Limb (tissue), 2 donors: ENCODE results near the gene MMRN2.
A peak's percentile ranks its signal among the peaks of the same experiment; 100 is the strongest.
"Not testable (repeated sequence)": the region's sequence is repeated elsewhere in the genome, so short reads cannot be mapped to it uniquely, and the experiment has no call there.

Source experiments
- DNase-seq, 2 donors: peaks; one replicate each; pipeline ENCODE4 v3.0.0-alpha.2; 2016; ENCODE audit errors: extremely low spot score in 2 of 2

The MMRN2 gene, protein sequence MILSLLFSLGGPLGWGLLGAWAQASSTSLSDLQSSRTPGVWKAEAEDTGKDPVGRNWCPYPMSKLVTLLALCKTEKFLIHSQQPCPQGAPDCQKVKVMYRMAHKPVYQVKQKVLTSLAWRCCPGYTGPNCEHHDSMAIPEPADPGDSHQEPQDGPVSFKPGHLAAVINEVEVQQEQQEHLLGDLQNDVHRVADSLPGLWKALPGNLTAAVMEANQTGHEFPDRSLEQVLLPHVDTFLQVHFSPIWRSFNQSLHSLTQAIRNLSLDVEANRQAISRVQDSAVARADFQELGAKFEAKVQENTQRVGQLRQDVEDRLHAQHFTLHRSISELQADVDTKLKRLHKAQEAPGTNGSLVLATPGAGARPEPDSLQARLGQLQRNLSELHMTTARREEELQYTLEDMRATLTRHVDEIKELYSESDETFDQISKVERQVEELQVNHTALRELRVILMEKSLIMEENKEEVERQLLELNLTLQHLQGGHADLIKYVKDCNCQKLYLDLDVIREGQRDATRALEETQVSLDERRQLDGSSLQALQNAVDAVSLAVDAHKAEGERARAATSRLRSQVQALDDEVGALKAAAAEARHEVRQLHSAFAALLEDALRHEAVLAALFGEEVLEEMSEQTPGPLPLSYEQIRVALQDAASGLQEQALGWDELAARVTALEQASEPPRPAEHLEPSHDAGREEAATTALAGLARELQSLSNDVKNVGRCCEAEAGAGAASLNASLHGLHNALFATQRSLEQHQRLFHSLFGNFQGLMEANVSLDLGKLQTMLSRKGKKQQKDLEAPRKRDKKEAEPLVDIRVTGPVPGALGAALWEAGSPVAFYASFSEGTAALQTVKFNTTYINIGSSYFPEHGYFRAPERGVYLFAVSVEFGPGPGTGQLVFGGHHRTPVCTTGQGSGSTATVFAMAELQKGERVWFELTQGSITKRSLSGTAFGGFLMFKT

DNA sequence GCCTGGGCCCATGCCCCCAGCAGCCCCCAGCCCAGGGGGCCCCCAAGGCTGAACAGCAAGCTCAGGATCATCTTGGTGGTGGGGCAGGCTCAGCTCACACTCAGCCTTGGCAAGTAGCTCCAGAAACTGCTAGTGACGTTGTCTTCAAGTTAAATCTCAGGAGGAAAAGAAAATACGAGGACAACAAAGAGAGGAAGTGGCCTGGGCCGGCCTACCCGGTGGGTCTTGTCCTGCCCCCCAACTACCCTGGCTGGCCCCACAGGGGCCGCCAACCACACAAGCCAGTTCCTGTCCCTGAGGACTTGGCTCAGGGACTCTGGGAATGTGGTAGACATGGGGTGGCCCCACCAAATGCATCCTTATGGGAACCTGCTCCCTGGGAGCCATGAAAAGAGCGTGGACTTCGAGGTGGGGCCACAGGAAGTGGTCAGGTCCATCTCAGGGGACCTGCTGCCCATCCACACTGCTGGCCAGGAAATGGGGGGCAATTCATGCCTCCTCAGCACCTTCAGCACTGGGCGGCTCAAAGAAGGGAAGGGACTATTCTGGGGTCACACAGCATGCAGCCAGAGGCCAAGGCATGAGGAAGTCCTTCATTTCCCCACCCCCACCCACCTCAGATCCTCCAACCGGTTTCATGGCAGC, at the start of gene MMRN2:
Gene MMRN2, minus strand, starts transcription at position 145 of the 645 bp plus-strand sequence. Its CDS starts 74 bp downstream, at position 71.
- peak in 1 of 2 donors; percentile 25 for DNase-seq

DNA sequence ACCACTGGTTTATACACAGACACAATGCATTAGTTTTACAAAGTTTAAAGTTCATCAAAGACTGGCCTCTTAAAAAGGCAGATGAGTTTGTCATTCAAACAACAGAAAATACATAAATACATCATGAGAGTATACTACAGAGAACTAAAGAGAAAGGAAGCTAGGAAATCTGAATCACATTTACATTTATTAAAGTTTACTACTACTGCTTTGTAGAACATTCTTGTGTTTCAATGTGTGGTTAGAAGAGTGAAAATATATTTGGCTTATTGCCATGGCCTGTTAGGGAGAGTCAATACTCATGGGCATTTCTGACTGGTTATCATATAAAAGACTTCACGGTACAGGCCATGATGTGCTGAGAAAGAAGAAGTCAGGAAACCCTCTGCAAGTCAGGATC, 49.7 kb upstream of the MMRN2 start:
- not testable (repeated sequence) for DNase-seq

DNA sequence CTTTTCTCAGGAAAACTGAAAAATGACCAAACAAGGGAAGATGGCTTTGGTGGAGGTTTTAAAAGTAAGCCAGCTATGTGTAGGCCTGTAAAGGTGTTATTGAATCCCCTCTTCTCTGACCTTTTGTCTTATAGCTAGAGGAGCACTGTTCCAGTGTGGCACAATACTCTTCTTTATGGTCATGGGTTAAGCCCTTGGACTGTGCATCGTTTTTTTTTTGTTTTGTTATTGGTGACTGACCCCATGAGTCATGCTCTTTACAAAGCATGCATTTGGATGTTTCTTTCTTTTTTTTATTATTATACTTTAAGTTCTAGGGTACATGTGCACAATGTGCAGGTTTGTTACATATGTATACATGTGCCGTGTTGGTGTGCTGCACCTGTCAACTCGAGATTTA, 43.1 kb upstream of the MMRN2 start:
- no peak for DNase-seq

DNA sequence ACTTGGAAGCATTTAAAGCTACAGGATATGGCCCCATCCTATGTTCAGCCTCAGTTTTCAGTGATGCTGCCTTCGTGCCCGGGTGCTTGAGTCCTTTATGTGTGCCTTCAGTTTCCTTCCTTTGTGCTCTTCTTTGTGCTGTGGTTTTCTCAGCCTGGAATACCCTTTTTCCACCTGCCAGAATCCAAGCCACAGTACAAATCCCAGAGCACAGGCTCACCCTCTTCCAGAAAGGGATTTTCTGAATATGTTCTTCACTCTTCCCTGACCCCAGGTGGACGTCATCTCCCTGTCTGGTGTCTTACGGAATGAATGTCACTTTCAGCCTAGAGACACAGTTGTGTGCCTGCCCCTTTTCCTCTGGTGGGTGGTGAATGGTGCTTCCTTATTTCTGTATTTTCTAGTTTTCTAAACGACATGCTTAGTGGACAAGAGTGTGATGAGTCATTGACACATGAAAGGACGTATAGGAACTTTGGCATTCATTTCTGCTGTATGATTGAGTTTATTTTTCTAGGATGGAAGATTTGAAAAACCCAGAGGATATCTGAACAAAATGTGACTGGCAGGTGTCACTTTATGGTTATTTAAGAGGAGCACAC, 42.5 kb upstream of the MMRN2 start:
- DNase-seq = not testable (repeated sequence)

DNA sequence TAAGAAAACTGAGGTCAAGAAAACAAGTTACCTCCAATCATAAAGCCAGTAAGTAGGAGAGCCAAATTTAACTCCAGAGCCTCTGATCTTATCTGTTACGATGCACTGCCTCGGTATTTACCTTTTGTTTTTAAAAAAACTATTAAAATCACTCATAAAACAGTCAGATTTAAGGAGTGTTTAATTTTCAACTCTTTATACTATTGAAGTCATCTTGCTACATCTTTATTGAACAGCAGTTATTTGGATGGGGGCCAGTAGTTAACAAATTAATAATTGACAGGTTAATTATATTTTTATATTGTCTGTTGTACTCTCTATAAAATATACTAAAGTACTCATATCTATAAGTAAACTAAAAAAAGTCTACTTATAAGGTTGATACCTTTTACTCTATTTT, 35.5 kb upstream of the MMRN2 start:
- DNase-seq = no peak

DNA sequence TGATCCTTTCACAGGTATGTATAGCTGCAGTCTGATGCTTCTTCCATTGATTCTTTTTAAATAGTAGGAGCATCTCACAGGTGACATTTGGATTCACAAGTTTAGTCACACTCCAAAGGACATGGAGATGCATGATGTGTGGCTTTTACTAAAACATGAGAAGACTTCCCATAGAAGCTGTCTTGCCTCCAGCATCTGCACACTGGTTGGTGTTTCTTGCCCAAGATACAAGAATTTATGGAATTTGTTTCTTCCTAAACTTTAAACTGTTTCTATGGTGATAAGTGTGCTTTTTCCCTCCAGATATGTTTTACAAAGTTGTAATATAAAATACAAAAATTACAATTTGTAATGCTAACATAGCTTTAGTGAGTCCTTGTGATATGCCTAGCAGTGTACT, 35.0 kb upstream of the MMRN2 start:
- DNase-seq = no peak

DNA sequence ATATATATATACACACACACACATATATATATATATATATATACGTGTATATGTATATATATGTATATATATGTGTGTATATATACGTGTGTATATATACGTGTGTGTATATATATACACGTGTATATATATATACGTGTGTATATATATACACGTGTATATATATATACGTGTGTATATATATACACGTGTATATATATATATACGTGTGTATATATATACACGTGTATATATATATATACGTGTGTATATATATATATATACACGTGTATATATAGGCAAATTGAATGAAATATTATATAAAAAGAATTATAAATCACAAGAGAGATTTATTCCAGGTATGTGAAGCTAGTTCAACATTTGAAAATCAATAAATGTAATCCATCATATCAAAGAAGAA, 33.9 kb upstream of the MMRN2 start:
- DNase-seq = not testable (repeated sequence)

DNA sequence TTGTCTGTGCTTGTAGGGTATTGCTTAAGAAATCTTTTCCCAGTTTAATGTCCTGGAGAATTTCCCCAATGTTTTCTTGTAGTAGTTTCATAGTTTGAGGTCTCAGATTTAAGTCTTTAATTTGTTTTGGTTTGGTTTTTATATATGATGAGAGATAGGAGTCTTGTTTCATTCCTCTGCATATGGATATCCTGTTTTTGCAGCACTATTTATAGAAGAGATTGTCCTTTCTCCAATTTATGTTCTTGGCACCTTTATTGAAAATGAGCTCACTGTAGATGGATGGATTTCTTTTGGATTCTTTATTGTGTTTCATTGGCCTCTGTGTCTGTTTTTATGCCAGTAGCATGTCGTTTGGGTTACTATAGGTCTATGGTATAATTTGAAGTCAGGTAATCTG, 31.1 kb upstream of the MMRN2 start:
- no peak for DNase-seq

DNA sequence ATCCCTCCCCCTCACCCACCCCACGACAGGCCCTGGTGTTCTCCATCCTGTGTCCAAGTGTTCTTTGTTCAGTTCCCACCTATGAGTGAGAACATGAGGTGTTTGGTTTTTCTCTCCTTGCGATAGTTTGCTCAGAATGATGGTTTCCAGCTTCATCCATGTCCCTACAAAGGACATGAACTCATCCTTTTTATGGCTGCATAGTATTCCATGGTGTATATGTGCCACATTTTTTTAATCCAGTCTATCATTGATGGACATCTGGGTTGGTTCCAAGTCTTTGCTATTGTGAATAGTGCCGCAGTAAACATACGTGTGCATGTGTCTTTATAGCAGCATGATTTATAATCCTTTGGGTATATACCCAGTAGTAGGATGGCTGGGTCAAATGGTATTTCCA, 27.1 kb upstream of the MMRN2 start:
- not testable (repeated sequence) for DNase-seq

DNA sequence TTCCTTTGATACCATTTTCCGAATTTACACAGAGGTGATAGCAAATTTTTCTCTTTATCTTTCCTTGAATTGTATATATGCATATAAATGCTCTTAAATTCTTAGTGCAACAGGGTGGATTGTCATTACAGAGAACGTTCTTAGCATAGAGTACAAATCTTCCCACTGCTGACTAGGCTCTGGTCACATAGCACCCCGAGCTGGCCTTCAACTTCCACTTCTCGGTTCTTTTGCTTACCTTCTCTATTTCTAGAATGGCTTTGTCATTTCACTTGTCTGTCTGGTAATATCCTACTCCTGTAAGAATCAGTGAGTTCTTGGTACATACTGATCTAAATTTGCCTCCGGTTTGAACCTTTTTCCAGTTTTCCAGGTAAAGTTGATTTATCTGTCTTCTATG, 24.3 kb upstream of the MMRN2 start:
- no peak for DNase-seq

DNA sequence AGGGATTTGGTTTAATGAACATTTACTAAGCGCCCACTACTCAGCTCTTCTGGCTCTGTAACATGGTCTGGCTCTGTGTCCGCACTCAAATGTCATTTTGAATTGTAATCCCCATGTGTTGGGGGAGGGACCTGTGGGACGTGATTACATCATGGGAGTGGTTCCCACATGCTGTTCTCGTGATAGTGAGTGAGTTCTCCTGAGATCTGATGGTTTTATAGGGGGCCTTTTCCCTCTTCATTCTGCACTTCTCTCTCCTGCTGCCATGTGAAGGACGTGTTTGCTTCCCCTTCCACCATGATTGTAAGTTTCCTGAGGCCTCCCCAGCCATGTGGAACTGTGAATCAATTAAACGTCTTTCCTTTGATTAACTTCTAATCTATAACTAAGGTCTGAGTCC, 23.6 kb upstream of the MMRN2 start:
- DNase-seq = not testable (repeated sequence)

DNA sequence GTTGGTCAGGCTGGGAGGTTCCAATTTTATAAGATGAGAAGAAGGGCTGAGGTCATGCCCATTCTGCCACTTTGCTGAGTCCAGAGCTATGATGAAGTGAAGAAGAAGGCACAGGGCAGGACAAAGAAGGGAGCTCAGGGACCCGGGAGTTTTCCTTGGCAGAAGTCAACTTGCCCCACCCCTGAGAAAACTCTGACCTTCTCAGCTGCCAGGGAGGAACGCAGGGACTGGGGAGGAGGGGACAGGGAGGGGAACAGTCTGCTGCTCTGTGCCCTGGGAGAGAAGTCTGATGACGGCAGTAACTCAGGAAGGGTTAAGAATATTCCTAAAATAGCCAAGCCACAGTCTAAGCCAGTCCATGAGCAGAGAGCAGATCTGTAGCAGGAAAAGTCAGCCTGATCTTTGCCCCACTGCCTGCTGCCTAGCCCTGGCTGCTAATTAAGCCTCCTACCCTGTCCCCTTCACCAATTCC, 22.6 kb upstream of the MMRN2 start:
- no peak for DNase-seq

DNA sequence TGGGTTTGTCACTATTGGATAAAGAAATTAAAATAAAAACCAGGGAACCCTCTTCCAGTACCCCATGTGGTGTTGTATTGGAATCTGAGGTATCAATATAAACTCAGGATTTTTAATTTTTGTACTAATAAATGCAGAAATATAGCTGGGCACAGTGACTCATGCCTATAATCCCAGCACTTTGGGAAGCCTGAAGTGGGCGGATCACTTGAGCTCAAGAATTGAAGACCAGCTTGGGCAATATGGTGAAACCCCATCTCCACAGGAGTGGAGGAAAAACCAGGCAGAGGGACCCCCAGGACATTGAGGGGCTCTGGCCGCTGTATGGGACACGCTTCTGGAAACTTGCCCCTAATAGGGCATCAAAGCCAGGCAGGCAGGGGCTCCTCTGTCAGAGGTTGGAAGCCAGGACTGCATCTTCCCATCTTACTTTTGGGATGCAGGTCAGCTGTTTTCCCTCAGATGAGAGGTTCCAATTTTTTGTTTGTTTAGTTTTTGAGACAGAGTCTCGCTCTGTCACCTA, 21.9 kb upstream of the MMRN2 start:
- no peak for DNase-seq

DNA sequence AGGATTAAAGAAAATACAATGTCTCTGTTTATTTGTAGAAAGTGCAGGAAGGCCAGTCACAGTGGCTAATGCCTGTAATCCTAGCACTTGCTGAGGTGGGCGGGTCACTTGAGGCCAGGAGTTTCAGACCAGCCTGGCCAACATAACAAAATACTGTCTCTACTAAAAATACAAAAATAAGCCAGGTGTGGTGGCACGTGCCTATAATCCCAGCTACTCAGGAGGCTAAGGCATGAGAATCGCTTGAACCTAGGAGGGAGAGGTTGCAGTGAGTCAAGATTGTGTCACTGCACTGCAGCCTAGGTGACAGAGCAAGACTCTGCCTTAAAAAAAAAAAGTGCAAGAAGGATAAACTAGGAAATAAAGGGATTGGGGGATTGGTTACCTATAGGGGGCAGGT, 21.0 kb upstream of the MMRN2 start:
- DNase-seq = not testable (repeated sequence)

DNA sequence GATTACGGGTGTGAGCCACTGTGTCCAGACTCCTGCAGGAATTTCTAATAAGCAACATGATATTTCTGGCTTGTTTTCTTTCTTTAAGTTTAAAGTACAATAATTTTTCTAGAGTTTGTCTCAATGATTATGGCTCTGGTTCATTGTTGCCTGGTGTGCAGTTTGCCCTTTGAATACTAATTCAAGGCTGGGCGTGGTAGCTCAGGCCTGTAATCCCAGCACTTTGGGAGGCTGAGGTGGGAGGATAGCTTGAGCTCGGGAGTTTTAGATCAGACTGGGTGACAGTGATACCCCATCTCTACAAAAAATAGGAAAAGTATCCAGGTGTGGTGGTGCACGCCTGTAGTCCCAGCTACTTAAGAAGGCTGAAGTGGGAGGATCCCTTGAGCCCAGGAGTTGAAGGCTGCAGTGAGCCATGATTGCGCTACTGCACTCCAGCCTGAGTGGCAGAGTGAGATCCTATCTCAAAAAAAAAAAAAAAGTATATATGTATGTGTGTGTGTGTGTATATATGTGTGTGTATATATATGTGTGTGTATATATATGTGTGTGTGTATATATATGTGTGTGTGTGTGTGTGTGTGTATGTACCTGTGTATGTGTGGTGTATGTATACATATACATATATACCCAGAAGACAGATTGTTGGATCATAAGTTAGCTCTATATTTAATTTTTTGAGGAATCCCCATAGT, 19.1 kb upstream of the MMRN2 start:
- no peak for DNase-seq

DNA sequence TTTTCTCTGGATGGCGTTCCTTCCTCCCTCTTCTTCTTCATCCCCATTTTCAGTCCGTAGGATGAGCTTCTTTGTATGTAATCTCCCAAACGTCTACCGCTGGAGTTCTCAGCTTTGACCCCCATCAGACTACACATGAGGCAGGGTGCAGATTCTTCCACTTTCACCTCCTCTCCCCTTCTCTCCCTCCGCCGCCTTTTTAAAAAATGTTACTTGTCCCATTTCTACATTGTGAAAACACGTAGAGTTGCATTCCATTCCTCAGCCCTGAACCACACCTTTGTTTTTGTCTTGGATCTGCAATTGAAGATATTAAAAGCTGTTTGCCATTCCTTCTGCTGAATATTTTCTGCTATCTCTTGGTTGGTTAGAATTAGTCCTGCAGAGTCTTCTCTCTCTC, 17.1 kb upstream of the MMRN2 start:
- no peak for DNase-seq

DNA sequence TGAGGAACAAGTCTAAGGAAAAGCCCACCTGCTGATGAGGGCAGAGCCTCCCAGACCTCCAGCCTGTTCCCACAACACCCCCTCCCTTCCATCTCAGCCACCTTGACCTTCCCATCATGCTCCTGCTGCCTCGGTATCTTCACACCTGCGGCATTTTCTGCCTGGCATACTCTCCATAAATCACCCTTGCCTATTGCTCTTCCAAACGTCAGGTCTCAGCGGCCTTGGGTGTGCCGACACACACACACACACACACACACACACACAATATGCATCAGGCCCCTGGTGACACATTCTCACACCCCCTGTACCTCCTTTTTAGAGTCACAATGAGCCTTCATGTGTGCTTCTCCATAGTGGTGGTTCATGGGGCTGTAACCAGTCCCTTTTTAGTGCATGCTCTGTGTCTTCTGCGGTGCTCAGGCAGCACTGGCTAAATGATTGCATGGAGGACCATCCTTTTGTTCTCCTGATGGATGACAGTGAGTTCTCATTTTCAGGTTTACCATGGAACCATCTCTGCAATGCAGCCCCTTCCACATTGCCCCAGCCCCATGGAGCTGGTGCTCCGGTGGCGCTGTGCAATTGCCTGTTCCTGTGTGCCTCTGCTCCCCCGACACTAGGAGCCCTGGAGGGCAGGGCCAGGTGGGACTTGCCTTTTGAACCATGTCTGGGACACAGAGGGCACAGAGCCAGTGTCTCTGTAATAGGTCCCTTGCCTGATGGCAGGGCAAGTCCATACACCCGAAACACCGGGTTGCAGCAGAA, 15.4 kb upstream of the MMRN2 start:
- DNase-seq = no peak

DNA sequence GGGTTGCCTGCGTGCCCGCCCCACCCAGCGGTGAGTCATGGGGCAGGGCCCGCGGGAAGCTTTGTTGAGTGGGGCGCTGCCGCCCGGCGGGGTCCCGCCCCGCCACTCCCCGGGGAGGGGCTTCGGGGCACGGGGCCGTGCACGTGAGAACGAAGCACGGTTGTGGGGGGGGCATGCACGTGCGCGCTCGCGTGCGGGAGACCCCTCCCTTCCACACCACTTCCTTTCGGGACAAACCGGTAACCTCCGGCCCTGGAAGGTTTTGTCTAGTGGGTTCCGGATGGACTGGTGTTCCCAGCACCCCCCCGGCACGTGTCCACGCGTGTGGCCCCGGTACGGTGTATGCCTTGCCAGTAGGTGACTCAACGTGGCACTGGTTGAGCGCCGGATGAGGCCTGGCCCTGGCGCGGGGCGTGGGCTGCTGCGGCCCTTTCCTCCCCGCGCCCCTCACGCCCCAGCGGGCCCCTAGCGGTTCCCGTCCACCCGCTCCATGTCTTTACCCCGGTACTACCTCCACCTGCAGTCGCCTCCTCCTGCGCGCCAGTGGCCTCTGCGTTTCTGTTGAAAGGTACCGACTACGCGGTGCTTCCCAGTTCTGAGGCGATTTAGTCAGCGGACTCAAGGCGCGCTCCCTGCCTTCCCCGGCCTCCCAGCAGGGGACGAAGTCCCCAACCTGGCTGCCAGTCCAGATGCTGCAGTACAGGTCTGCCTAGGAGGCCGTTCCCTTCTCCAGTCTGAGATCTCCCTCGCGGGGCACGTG, 14.0 kb upstream of the MMRN2 start:
- DNase-seq = peak in 1 of 2 donors; percentile 91

DNA sequence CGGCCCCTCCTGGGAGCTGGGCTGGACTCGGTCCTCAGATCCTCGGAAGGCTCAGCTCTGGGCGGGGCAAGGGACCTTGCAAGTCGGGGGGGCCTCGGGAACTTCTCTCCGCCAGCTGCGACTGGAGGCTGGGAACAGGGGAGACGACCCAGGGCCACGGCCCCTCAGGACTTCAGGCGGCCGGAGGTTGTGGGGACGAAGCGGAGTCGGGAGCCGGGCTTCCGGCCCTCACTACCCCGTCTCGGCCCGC, 13.5 kb upstream of the MMRN2 start:
- peak in 1 of 2 donors; percentile 53 for DNase-seq
